Muscle of back (tissue), 13 donors: ENCODE measurements around the gene PLCE1. TPM values are rescaled to one million over a fixed set of nuclear protein-coding genes. Genes with fewer than 3 reads are reported as not detected.
"Not testable (repeated sequence)": the region's sequence is repeated elsewhere in the genome, so short reads cannot be mapped to it uniquely, and the experiment has no call there.

Experiments used
- DNase-seq, 3 donors: peaks; one replicate each; pipeline versions ENCODE4 v3.0.0 to v3.0.0-alpha.2; 2013
- long read RNA-seq, 9 donors: transcript quantifications; one replicate each; lab custom pipeline, GENCODE V29; 2026
- polyA plus RNA-seq, 10 donors: library from polyadenylated mRNA; unstranded; fragments of 120-200 nt; gene quantifications; one replicate each; pipeline ENCODE4 v1.2.1, GENCODE V29; 2013; ENCODE audit not compliant: insufficient read length in 10 of 10

The PLCE1 gene
- polyA plus RNA-seq = 10 to 100 TPM; 24.5 to 57.7 (median 40.8) TPM
- long read RNA-seq, donor 1, partial matches to known transcripts = 16 of 16 reads
- long read RNA-seq, donor 1, other reads (novel, unspliced or antisense) = 0 of 16 reads
- long read RNA-seq, donor 2, partial matches to known transcripts = 14 of 14 reads
- long read RNA-seq, donor 2, other reads (novel, unspliced or antisense) = 0 of 14 reads
- long read RNA-seq, donor 3 = 0 reads
- long read RNA-seq, donor 4, partial matches to known transcripts = 6 of 6 reads
- long read RNA-seq, donor 4, other reads (novel, unspliced or antisense) = 0 of 6 reads
- long read RNA-seq, donor 5, full-length matches to known transcripts = 1 of 15 reads
- long read RNA-seq, donor 5, partial matches to known transcripts = 14 of 15 reads
- long read RNA-seq, donor 5, other reads (novel, unspliced or antisense) = 0 of 15 reads
- long read RNA-seq, donor 6 = 0 reads
- long read RNA-seq, donor 7, partial matches to known transcripts = 13 of 13 reads
- long read RNA-seq, donor 7, other reads (novel, unspliced or antisense) = 0 of 13 reads
- long read RNA-seq, donor 8 = 0 reads
- long read RNA-seq, donor 9 = 0 reads

GRCh38 chr10:93993782-93994437 lies at the start of gene PLCE1:
Gene PLCE1 (plus strand): TSS chr10:93993931. CDS start chr10:94031047, 37,116 bp downstream.
- DNase-seq = peak; percentile 58 to 82 (median 74)

- peak in 1 of 3 donors; percentile 59 for DNase-seq
Observed at GRCh38 chr10:93945819-93946218, 47.9 kb upstream of the PLCE1 start.

GRCh38 chr10:93947055-93947454 lies 46.7 kb upstream of the PLCE1 start:
- DNase-seq = peak; percentile 60 to 82 (median 75)

- DNase-seq = no peak
Observed at GRCh38 chr10:93947524-93947923, 46.2 kb upstream of the PLCE1 start.

- no peak for DNase-seq
Observed at GRCh38 chr10:93951905-93952304, 41.8 kb upstream of the PLCE1 start.

- DNase-seq = no peak
Observed at GRCh38 chr10:93954299-93954698, 39.4 kb upstream of the PLCE1 start.

- DNase-seq = no peak
Observed at GRCh38 chr10:93954726-93955363, 38.9 kb upstream of the PLCE1 start.

- no peak for DNase-seq
Observed at GRCh38 chr10:93958834-93959233, 34.9 kb upstream of the PLCE1 start.

- not testable (repeated sequence) for DNase-seq
Observed at GRCh38 chr10:93960988-93961387, 32.7 kb upstream of the PLCE1 start.

- no peak for DNase-seq
Observed at GRCh38 chr10:93962973-93963372, 30.8 kb upstream of the PLCE1 start.

- DNase-seq = no peak
Observed at GRCh38 chr10:93963434-93963833, 30.3 kb upstream of the PLCE1 start.

- DNase-seq = no peak
Observed at GRCh38 chr10:93965911-93966310, 27.8 kb upstream of the PLCE1 start.

- no peak for DNase-seq
Observed at GRCh38 chr10:93967756-93968155, 26.0 kb upstream of the PLCE1 start.

GRCh38 chr10:93968540-93968945 lies 25.2 kb upstream of the PLCE1 start:
- DNase-seq = peak in 1 of 3 donors; percentile 50

- DNase-seq = not testable (repeated sequence)
Observed at GRCh38 chr10:93970433-93971010, 23.2 kb upstream of the PLCE1 start.

GRCh38 chr10:93973748-93974445 lies 19.8 kb upstream of the PLCE1 start:
- DNase-seq = no peak

GRCh38 chr10:93977442-93977841 lies 16.3 kb upstream of the PLCE1 start:
- no peak for DNase-seq

- no peak for DNase-seq
Observed at GRCh38 chr10:93980486-93980885, 13.2 kb upstream of the PLCE1 start.

GRCh38 chr10:93991114-93991513 lies 2.6 kb upstream of the PLCE1 start:
- peak in 2 of 3 donors; percentile 26 to 52 for DNase-seq

GRCh38 chr10:93991596-93992284 lies 2.0 kb upstream of the PLCE1 start:
- DNase-seq = peak; percentile 74 to 90 (median 80)
